HG03442 (cell line): Measurements from ENCODE around the gene ELL3.
"Not testable (repeated sequence)": the region's sequence is repeated elsewhere in the genome, so short reads cannot be mapped to it uniquely, and the experiment has no call there.

Experiments
- ATAC-seq: cut with Tn5 transposase; IDR thresholded peaks from one replicate; pipeline ENCODE4 v1.9.1; 2021; ENCODE audit warnings: mild to moderate bottlenecking, moderate library complexity; ENCODE audit not compliant: unreplicated experiment

Gene ELL3

GRCh38 chr15:43791993-43792760 is 15.4 kb upstream of the ELL3 start, which contains the start of gene SERF2:
Gene SERF2 (plus strand): TSS chr15:43792320. CDS start chr15:43792377, 57 bp downstream.
- ATAC-seq, result peak; percentile 87

GRCh38 chr15:43789409-43789808 is 12.6 kb upstream of the ELL3 start:
- ATAC-seq, result no peak

GRCh38 chr15:43779016-43779415 is 2.2 kb upstream of the ELL3 start:
- ATAC-seq, result no peak

GRCh38 chr15:43777267-43777914 is 625 bp upstream of the ELL3 start:
- ATAC-seq, result peak; percentile 49

GRCh38 chr15:43776101-43776717 is 557 bp downstream of the ELL3 start:
- peak; percentile 47 for ATAC-seq

- ATAC-seq, result no peak
These were observed 1.3 kb downstream of the ELL3 start for GRCh38 chr15:43775411-43775965.

- no peak for ATAC-seq
These were observed 2.7 kb downstream of the ELL3 start for GRCh38 chr15:43774062-43774461.

- no peak for ATAC-seq
These were observed 4.1 kb downstream of the ELL3 start for GRCh38 chr15:43772624-43773023.

- ATAC-seq, result no peak
These were observed 5.0 kb downstream of the ELL3 start for GRCh38 chr15:43771816-43772215.

- no peak for ATAC-seq
These were observed 7.1 kb downstream of the ELL3 start for GRCh38 chr15:43769584-43770228.

GRCh38 chr15:43763819-43764446 is 12.8 kb downstream of the ELL3 start:
- no peak for ATAC-seq

- ATAC-seq, result no peak
These were observed 13.9 kb downstream of the ELL3 start for GRCh38 chr15:43762824-43763223.

GRCh38 chr15:43751885-43752284 is 24.9 kb downstream of the ELL3 start:
- ATAC-seq, result no peak

- peak; percentile 34 for ATAC-seq
These were observed 26.9 kb downstream of the ELL3 start for GRCh38 chr15:43749690-43750345.

- no peak for ATAC-seq
These were observed 28.4 kb downstream of the ELL3 start for GRCh38 chr15:43748376-43748775.

- ATAC-seq, result peak; percentile 5
These were observed 29.9 kb downstream of the ELL3 start for GRCh38 chr15:43746903-43747309.

GRCh38 chr15:43746245-43746902 is 30.4 kb downstream of the ELL3 start, which contains the start of gene PDIA3:
Gene PDIA3 (plus strand): TSS chr15:43746438. CDS start chr15:43746540, 102 bp downstream.
- ATAC-seq, result peak; percentile 76

- ATAC-seq, result peak; percentile 36
These were observed 41.4 kb downstream of the ELL3 start for GRCh38 chr15:43735416-43735815.

GRCh38 chr15:43728053-43728725 is 48.6 kb downstream of the ELL3 start:
- ATAC-seq, result not testable (repeated sequence)
